ENCODE results near the gene CPNE9. TPM values are rescaled to one million over a fixed set of nuclear protein-coding genes. Genes with fewer than 3 reads are reported as not detected.

The CPNE9 gene
- total RNA-seq, 1 donor from 2014 or later, result 0.52 TPM

DNA sequence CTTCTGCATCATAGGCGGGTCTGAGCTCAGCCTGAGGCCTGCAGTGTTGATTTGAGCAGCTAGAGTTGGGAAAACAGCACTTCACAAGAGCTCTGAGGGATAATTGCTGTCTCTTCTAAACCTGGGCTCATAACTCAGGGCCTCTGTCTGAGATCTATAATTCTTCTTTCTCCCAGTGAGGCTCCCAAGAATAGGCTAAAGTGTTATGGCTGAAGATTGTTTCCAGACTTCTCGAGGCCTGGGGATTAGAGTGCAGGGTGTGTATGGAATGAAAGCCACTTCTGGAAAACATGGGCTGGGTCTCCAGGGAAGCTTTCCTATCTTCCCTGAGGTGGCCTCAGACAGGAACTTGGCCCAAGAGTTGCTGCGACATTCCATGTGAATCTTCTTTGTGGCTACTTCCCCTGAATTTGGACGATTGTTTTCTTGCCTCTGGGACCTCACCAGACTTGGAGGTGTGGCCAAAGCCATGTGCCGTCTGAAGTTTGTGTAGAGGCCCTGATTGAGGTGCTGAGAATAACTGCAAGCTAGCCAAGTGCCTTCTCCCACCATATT lies 27.8 kb upstream of the CPNE9 start:
- Histone ChIP-seq H3K27ac (ENCODE audit: low read depth, low read length) (no peak overlapping the region), H3K4me1 (ENCODE audit: control insufficient read depth in 3 of 3, insufficient read depth in 3 of 3, low read length in 3 of 3) (peaks cover 5 to 13% (median 11%) of the 10 kb centered on the region in 3 donors)

DNA sequence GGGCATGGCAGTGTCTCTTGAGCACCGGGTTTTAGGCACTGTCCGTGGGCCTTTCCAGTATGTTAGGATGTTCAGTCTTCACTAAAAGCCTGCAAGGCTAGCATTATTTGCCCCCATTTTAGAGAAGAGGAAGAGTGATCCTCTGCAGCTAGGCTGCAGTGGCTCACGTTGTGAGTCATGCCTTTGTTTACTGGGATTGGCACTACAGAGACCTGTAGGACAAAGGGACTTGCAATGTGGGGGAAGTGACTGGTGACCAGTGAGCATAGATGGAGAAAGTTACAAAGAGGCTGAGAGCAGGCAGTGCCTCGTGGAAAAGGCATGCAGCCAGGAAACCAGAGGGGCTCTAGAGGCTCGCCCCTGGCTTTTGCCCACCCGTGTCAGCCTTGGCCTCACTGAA lies 26.8 kb upstream of the CPNE9 start:
- peaks cover 3 to 9% (median 9%) of the 10 kb centered on the region in 3 donors for H3K4me1 ChIP-seq (ENCODE audit: control insufficient read depth in 3 of 3, insufficient read depth in 3 of 3, low read length in 3 of 3)
- H3K36me3 ChIP-seq (ENCODE audit: control insufficient read depth in 3 of 3, insufficient read depth in 3 of 3, low read length in 3 of 3), result peaks cover 67 to 90% (median 75%) of the 10 kb centered on the region in 3 donors
- H3K27ac ChIP-seq (ENCODE audit: low read depth, low read length), result no peak overlapping the region

More for the DNA sequence above, 27.8 kb upstream of the CPNE9 start:
- Histone ChIP-seq H3K27me3 (ENCODE audit: control insufficient read depth in 3 of 3, insufficient read depth in 3 of 3, low read length in 3 of 3) (no peaks in the 10 kb centered on the region), H3K9me3 (ENCODE audit: control insufficient read depth in 3 of 3, low read length in 3 of 3) (no peaks in the 10 kb centered on the region), H3K9ac (ENCODE audit: low read depth in 1 of 3, low read length in 3 of 3) (no peak overlapping the region), H3K36me3 (ENCODE audit: control insufficient read depth in 3 of 3, insufficient read depth in 3 of 3, low read length in 3 of 3) (peaks cover 63 to 90% (median 75%) of the 10 kb centered on the region in 3 donors), H3K4me3 (ENCODE audit: low read length in 3 of 3) (no peak overlapping the region)

DNA sequence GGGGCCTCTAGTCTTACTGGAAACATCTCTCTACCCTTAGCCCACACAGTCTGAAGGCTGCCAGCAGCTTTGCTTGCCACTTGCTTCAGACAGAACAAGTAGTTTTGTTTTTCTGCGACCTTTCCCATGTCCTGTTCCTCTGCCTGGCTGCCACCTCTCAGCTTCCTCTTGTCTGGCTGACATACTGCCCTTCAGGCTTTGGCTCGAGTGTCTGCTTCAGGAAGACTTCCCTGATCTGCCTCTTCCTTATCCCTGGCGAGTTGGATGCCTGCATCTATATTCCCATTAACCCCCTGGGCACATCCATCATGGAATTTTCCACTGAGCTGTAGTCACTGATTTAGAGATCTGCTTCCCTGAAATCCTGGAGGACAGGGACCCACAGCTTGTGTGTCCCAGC lies 25.1 kb upstream of the CPNE9 start:
- H3K36me3 ChIP-seq (ENCODE audit: control insufficient read depth in 3 of 3, insufficient read depth in 3 of 3, low read length in 3 of 3), result peaks cover 60 to 88% (median 75%) of the 10 kb centered on the region in 3 donors
- H3K9ac ChIP-seq (ENCODE audit: low read depth in 1 of 3, low read length in 3 of 3), result no peak overlapping the region
- no peaks in the 10 kb centered on the region for H3K9me3 ChIP-seq (ENCODE audit: control insufficient read depth in 3 of 3, low read length in 3 of 3)
- H3K27ac ChIP-seq (ENCODE audit: low read depth, low read length), result no peak overlapping the region
- H3K27me3 ChIP-seq (ENCODE audit: control insufficient read depth in 3 of 3, insufficient read depth in 3 of 3, low read length in 3 of 3), result no peaks in the 10 kb centered on the region
- H3K4me3 ChIP-seq (ENCODE audit: low read length in 3 of 3), result no peak overlapping the region
- peaks cover 0 to 4% (median under 1%) of the 10 kb centered on the region in 3 donors for H3K4me1 ChIP-seq (ENCODE audit: control insufficient read depth in 3 of 3, insufficient read depth in 3 of 3, low read length in 3 of 3)

More for the DNA sequence above, 26.8 kb upstream of the CPNE9 start:
- no peak overlapping the region for H3K4me3 ChIP-seq (ENCODE audit: low read length in 3 of 3)
- H3K9me3 ChIP-seq (ENCODE audit: control insufficient read depth in 3 of 3, low read length in 3 of 3), result no peaks in the 10 kb centered on the region
- H3K27me3 ChIP-seq (ENCODE audit: control insufficient read depth in 3 of 3, insufficient read depth in 3 of 3, low read length in 3 of 3), result no peaks in the 10 kb centered on the region
- H3K9ac ChIP-seq (ENCODE audit: low read depth in 1 of 3, low read length in 3 of 3), result no peak overlapping the region

DNA sequence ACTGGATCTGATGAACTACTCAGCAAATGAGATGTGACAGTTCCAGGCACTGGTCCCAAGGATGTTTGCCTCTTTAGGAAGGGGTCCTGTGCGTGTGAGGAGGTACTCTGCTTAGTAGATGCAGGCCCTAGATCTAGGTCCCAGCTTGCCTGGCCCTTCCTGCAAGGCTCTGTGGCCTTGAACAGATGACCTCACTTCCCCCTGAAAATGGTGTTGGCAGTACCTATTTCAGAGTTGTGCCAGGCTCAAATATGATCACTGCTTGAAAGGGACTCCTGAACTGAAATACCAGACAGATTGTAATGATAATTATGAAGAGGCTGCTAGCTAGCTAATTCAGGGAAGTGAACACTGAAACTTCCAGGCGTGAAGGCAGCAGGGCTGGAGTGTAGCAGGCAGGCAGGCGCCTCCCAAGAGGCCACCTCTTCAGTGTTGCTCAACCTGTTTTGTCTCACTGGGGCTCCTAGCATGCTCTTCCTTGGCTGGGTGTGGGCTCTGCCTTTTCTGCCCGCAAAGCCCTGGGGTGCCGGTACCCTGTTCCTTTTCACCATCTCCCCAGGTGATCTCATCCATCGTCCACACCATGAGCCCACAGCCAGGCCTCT lies 24.1 kb upstream of the CPNE9 start:
- H3K9me3 ChIP-seq (ENCODE audit: control insufficient read depth in 3 of 3, low read length in 3 of 3), result no peaks in the 10 kb centered on the region
- H3K4me3 ChIP-seq (ENCODE audit: low read length in 3 of 3), result no peak overlapping the region
- no peaks in the 10 kb centered on the region for H3K27me3 ChIP-seq (ENCODE audit: control insufficient read depth in 3 of 3, insufficient read depth in 3 of 3, low read length in 3 of 3)
- no peak overlapping the region for H3K27ac ChIP-seq (ENCODE audit: low read depth, low read length)
- H3K4me1 ChIP-seq (ENCODE audit: control insufficient read depth in 3 of 3, insufficient read depth in 3 of 3, low read length in 3 of 3), result no peaks in the 10 kb centered on the region
- H3K36me3 ChIP-seq (ENCODE audit: control insufficient read depth in 3 of 3, insufficient read depth in 3 of 3, low read length in 3 of 3), result peaks cover 70 to 90% (median 75%) of the 10 kb centered on the region in 3 donors
- no peak overlapping the region for H3K9ac ChIP-seq (ENCODE audit: low read depth in 1 of 3, low read length in 3 of 3)

DNA sequence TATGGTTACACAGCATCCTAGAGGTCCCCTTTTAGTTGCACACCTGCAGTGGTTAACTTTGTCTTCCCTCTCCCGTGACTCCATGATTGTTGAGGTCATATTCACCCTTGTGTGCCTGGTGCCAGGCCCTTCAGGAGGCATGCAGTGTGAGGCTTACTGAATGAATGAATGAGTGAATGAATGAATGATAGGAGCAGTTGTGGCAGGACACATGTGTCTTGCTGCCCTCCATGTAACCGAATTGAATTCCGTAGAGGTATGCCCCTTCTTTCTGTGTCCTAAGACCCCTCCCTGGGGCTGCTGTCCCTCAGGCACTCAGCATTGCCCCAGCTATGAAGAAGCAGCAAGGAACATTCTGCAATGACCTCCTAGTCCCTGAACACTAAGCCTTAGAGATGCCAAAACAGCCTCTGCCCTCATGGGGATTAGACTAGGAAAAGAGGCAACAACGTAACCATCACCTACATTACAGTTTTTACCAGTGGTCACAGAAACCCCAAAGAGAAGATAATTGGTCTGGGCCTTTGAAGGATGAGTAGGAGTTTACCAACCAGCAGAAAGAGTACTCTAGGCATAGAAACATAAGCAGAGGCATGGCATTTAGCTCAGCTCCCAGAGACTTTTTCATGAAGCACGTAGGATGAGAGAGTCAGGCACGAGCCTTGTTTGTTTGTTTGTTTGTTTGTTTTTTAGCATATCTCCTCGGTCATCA lies 22.5 kb upstream of the CPNE9 start:
- Histone ChIP-seq H3K9me3 (ENCODE audit: control insufficient read depth in 3 of 3, low read length in 3 of 3) (no peaks in the 10 kb centered on the region), H3K27me3 (ENCODE audit: control insufficient read depth in 3 of 3, insufficient read depth in 3 of 3, low read length in 3 of 3) (no peaks in the 10 kb centered on the region), H3K9ac (ENCODE audit: low read depth in 1 of 3, low read length in 3 of 3) (no peak overlapping the region), H3K36me3 (ENCODE audit: control insufficient read depth in 3 of 3, insufficient read depth in 3 of 3, low read length in 3 of 3) (peaks cover 80 to 96% (median 86%) of the 10 kb centered on the region in 3 donors), H3K4me3 (ENCODE audit: low read length in 3 of 3) (no peak overlapping the region), H3K4me1 (ENCODE audit: control insufficient read depth in 3 of 3, insufficient read depth in 3 of 3, low read length in 3 of 3) (no peaks in the 10 kb centered on the region), H3K27ac (ENCODE audit: low read depth, low read length) (no peak overlapping the region)

GRCh38 chr3:9681723-9682081 lies 21.9 kb upstream of the CPNE9 start:
- Histone ChIP-seq H3K36me3 (ENCODE audit: control insufficient read depth in 3 of 3, insufficient read depth in 3 of 3, low read length in 3 of 3) (peaks cover 84 to 96% (median 88%) of the 10 kb centered on the region in 3 donors), H3K27ac (ENCODE audit: low read depth, low read length) (no peak overlapping the region), H3K9ac (ENCODE audit: low read depth in 1 of 3, low read length in 3 of 3) (no peak overlapping the region), H3K4me3 (ENCODE audit: low read length in 3 of 3) (no peak overlapping the region), H3K27me3 (ENCODE audit: control insufficient read depth in 3 of 3, insufficient read depth in 3 of 3, low read length in 3 of 3) (no peaks in the 10 kb centered on the region), H3K4me1 (ENCODE audit: control insufficient read depth in 3 of 3, insufficient read depth in 3 of 3, low read length in 3 of 3) (no peaks in the 10 kb centered on the region), H3K9me3 (ENCODE audit: control insufficient read depth in 3 of 3, low read length in 3 of 3) (no peaks in the 10 kb centered on the region)

GRCh38 chr3:9682096-9682495 lies 21.5 kb upstream of the CPNE9 start:
- no peak overlapping the region for H3K27ac ChIP-seq (ENCODE audit: low read depth, low read length)
- peaks cover 82 to 95% (median 88%) of the 10 kb centered on the region in 3 donors for H3K36me3 ChIP-seq (ENCODE audit: control insufficient read depth in 3 of 3, insufficient read depth in 3 of 3, low read length in 3 of 3)
- no peaks in the 10 kb centered on the region for H3K27me3 ChIP-seq (ENCODE audit: control insufficient read depth in 3 of 3, insufficient read depth in 3 of 3, low read length in 3 of 3)
- H3K4me3 ChIP-seq (ENCODE audit: low read length in 3 of 3), result no peak overlapping the region
- H3K4me1 ChIP-seq (ENCODE audit: control insufficient read depth in 3 of 3, insufficient read depth in 3 of 3, low read length in 3 of 3), result no peaks in the 10 kb centered on the region
- H3K9me3 ChIP-seq (ENCODE audit: control insufficient read depth in 3 of 3, low read length in 3 of 3), result no peaks in the 10 kb centered on the region
- no peak overlapping the region for H3K9ac ChIP-seq (ENCODE audit: low read depth in 1 of 3, low read length in 3 of 3)

DNA sequence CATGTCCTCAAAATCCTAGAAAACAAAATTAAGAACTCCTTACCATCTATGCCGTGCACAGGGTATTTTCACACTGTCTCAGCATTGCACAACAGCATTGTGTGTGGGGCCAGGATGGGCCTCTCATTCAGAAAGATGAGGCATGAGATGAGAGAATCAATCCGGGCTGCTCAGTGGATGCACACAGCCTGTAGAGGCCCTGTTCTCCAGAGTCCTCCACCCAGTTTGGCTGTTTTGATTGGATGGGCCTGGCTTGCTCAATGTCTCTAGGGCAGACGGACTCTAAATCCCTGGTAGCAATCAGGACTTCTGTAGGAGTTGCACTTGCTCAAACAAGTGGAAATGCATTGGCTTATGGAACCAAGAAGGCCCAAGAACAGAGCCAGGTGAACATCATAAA lies 20.2 kb upstream of the CPNE9 start:
- Histone ChIP-seq H3K9me3 (ENCODE audit: control insufficient read depth in 3 of 3, low read length in 3 of 3) (no peaks in the 10 kb centered on the region), H3K4me3 (ENCODE audit: low read length in 3 of 3) (no peak overlapping the region), H3K4me1 (ENCODE audit: control insufficient read depth in 3 of 3, insufficient read depth in 3 of 3, low read length in 3 of 3) (no peaks in the 10 kb centered on the region), H3K36me3 (ENCODE audit: control insufficient read depth in 3 of 3, insufficient read depth in 3 of 3, low read length in 3 of 3) (peaks cover 82 to 93% (median 88%) of the 10 kb centered on the region in 3 donors), H3K27ac (ENCODE audit: low read depth, low read length) (no peak overlapping the region), H3K27me3 (ENCODE audit: control insufficient read depth in 3 of 3, insufficient read depth in 3 of 3, low read length in 3 of 3) (no peaks in the 10 kb centered on the region), H3K9ac (ENCODE audit: low read depth in 1 of 3, low read length in 3 of 3) (no peak overlapping the region)

GRCh38 chr3:9685216-9686049 lies 18.2 kb upstream of the CPNE9 start:
- peaks cover 82 to 93% (median 88%) of the 10 kb centered on the region in 3 donors for H3K36me3 ChIP-seq (ENCODE audit: control insufficient read depth in 3 of 3, insufficient read depth in 3 of 3, low read length in 3 of 3)
- H3K9ac ChIP-seq (ENCODE audit: low read depth in 1 of 3, low read length in 3 of 3), result no peak overlapping the region

More at GRCh38 chr3:9685216-9686049, 18.2 kb upstream of the CPNE9 start:
- no peaks in the 10 kb centered on the region for H3K27me3 ChIP-seq (ENCODE audit: control insufficient read depth in 3 of 3, insufficient read depth in 3 of 3, low read length in 3 of 3)
- H3K4me1 ChIP-seq (ENCODE audit: control insufficient read depth in 3 of 3, insufficient read depth in 3 of 3, low read length in 3 of 3), result no peaks in the 10 kb centered on the region
- H3K9me3 ChIP-seq (ENCODE audit: control insufficient read depth in 3 of 3, low read length in 3 of 3), result no peaks in the 10 kb centered on the region
- H3K4me3 ChIP-seq (ENCODE audit: low read length in 3 of 3), result no peak overlapping the region
- no peak overlapping the region for H3K27ac ChIP-seq (ENCODE audit: low read depth, low read length)

Measured in skeletal muscle tissue (tissue), 4 donors.